Osteoblast (primary cell): Measurements from ENCODE around the gene OR1Q1. TPM values are rescaled to one million over a fixed set of nuclear protein-coding genes. Genes with fewer than 3 reads are reported as not detected.

Source experiments
- DNase-seq: peaks from one replicate; pipeline ENCODE4 v3.0.0; 2011; ENCODE audit warnings: low spot score, mixed read lengths; ENCODE audit not compliant: insufficient read length; ENCODE audit errors: missing footprints
- H2AFZ ChIP-seq: 2 replicates; pipeline ENCODE4 v1.6.0; 2011; ENCODE audit warnings: mild to moderate bottlenecking, low read length
- H3K27ac ChIP-seq: 2 replicates; pipeline ENCODE4 v1.5.1; 2011; ENCODE audit warnings: mild to moderate bottlenecking, low read depth, low read length, moderate library complexity
- H3K27me3 ChIP-seq: 2 replicates; pipeline ENCODE4 v1.6.0; 2012; ENCODE audit warnings: mild to moderate bottlenecking, control low read depth, inconsistent platforms, low read length, moderate library complexity; ENCODE audit not compliant: insufficient read depth
- H3K36me3 ChIP-seq: 2 replicates; pipeline ENCODE4 v1.5.1; 2011; ENCODE audit warnings: mild to moderate bottlenecking, low read length, control low read depth, moderate library complexity; ENCODE audit not compliant: insufficient read depth
- H3K4me1 ChIP-seq: 2 replicates; pipeline ENCODE4 v1.5.1; 2011; ENCODE audit warnings: mild to moderate bottlenecking, low read length, control low read depth, moderate library complexity; ENCODE audit not compliant: insufficient read depth
- H3K4me2 ChIP-seq: 2 replicates; pipeline ENCODE4 v1.6.0; 2011; ENCODE audit warnings: mild to moderate bottlenecking, low read length; ENCODE audit not compliant: insufficient read depth
- H3K4me3 ChIP-seq: fragments of 200-600 bp; sonication (generic); 3 replicates; pipeline ENCODE4 v1.5.1; 2012; ENCODE audit warnings: mild to moderate bottlenecking, low read length, inconsistent platforms; ENCODE audit not compliant: insufficient read depth
- H3K79me2 ChIP-seq: 2 replicates; pipeline ENCODE4 v1.6.0; 2012; ENCODE audit warnings: mild to moderate bottlenecking, low read length, control low read depth, inconsistent platforms; ENCODE audit not compliant: insufficient read depth
- H3K9me3 ChIP-seq: 2 replicates; pipeline ENCODE4 v1.5.1; 2011; ENCODE audit warnings: low read depth, low read length, control low read depth
- H4K20me1 ChIP-seq: 2 replicates; pipeline ENCODE4 v1.6.0; 2012; ENCODE audit warnings: mild to moderate bottlenecking, low read length, control low read depth; ENCODE audit not compliant: insufficient read depth
- CTCF ChIP-seq: IDR thresholded peaks from 2 replicates; pipeline ENCODE4 v1.5.1; 2011; ENCODE audit warnings: mild to moderate bottlenecking, low read depth, low read length, moderate library complexity; ENCODE audit errors: extremely low read depth
- total RNA-seq: library from RNA; depleted of rRNA; stranded (reverse); fragments of >200 nt; gene quantifications from 2 replicates; pipeline ENCODE4 v1.2.3, GENCODE V29; 2012

The OR1Q1 gene
- total RNA-seq, 1 donor, result not detected

GRCh38 chr9:122657527-122657926 is 43.0 kb downstream of the OR1Q1 start, which contains the start of gene OR1B1:
Gene OR1B1, minus strand, starts transcription at chr9:122657627.
- no peaks in the 10 kb centered on the region for H3K36me3 ChIP-seq
- no peaks in the 10 kb centered on the region for H3K79me2 ChIP-seq
- H3K4me1 ChIP-seq, result no peaks in the 10 kb centered on the region
- H3K4me3 ChIP-seq, result no peak within 1 kb of the TSS
- no peaks in the 10 kb centered on the region for H3K9me3 ChIP-seq
- no peak within 1 kb of the TSS for H2AFZ ChIP-seq
- no peak within 1 kb of the TSS for H3K27ac ChIP-seq
- H3K4me2 ChIP-seq, result no peak within 1 kb of the TSS
- no peaks in the 10 kb centered on the region for H4K20me1 ChIP-seq
- no peak for DNase-seq
- no peak for TF ChIP-seq CTCF
- no peaks in the 10 kb centered on the region for H3K27me3 ChIP-seq

GRCh38 chr9:122661416-122661815 is 46.9 kb downstream of the OR1Q1 start, which contains the start of gene OR1L1:
Gene OR1L1, plus strand, starts transcription at chr9:122661716. Its CDS starts 0 bp downstream, at chr9:122661716.
- no peak within 1 kb of the TSS for H3K4me3 ChIP-seq
- DNase-seq, result no peak
- H3K4me1 ChIP-seq, result no peaks in the 10 kb centered on the region
- H2AFZ ChIP-seq, result no peak within 1 kb of the TSS
- no peak for TF ChIP-seq CTCF
- H3K27me3 ChIP-seq, result no peaks in the 10 kb centered on the region
- no peaks in the 10 kb centered on the region for H3K9me3 ChIP-seq
- H3K79me2 ChIP-seq, result no peaks in the 10 kb centered on the region
- H4K20me1 ChIP-seq, result no peaks in the 10 kb centered on the region
- H3K36me3 ChIP-seq, result no peaks in the 10 kb centered on the region
- no peak within 1 kb of the TSS for H3K27ac ChIP-seq
- H3K4me2 ChIP-seq, result no peak within 1 kb of the TSS

Other genes starting within 250 kb of the OR1Q1 start
- gene PTGS1, start 243.7 kb upstream of the OR1Q1 start, total RNA-seq, result 2.5 and 3.2 TPM in 2 replicates
- gene OR1J1, start 136.8 kb upstream of the OR1Q1 start, total RNA-seq, result not detected in 2 replicates
- 0.29 TPM in 1 of 2 replicates, not detected in the other for gene OR1J2, start 103.9 kb upstream of the OR1Q1 start, total RNA-seq
- gene OR1J4, start 95.6 kb upstream of the OR1Q1 start, total RNA-seq, result not detected in 2 replicates
- not detected in 2 replicates for gene OR1N1, start 87.4 kb upstream of the OR1Q1 start, total RNA-seq
- gene OR1N2, start 61.6 kb upstream of the OR1Q1 start, total RNA-seq, result under 0.01 TPM in 1 of 2 replicates, not detected in the other
- gene OR1L8, start 31.4 kb upstream of the OR1Q1 start, total RNA-seq, result under 0.01 TPM in 1 of 2 replicates, not detected in the other
- not detected in 2 replicates for gene OR1B1, start 42.9 kb downstream of the OR1Q1 start, total RNA-seq
- gene OR1L1, start 47.0 kb downstream of the OR1Q1 start, total RNA-seq, result not detected in 2 replicates
- gene OR1L3, start 60.4 kb downstream of the OR1Q1 start, total RNA-seq, result not detected in 2 replicates
- not detected in 2 replicates for gene OR1L4, start 109.3 kb downstream of the OR1Q1 start, total RNA-seq
- not detected in 2 replicates for gene OR1L6, start 127.6 kb downstream of the OR1Q1 start, total RNA-seq
- gene OR5C1, start 174.2 kb downstream of the OR1Q1 start, total RNA-seq, result not detected in 2 replicates
- not detected in 2 replicates for gene OR1K1, start 185.4 kb downstream of the OR1Q1 start, total RNA-seq
- gene PDCL, start 213.8 kb downstream of the OR1Q1 start, total RNA-seq, result 31.8 and 37.3 TPM in 2 replicates